ENCODE measurements around the gene PDE8B. TPM values are rescaled to one million over a fixed set of nuclear protein-coding genes. Genes with fewer than 3 reads are reported as not detected.

PDE8B gene
- total RNA-seq, 1 donor from 2014 or later, result 3.6 TPM

GRCh38 chr5:77306531-77306930 lies 96.1 kb downstream of the PDE8B start:
- intact Hi-C loops (cut with DNase I), result no loop called here
- DNase-seq (ENCODE audit: low spot score), result no peak
- no peak for ATAC-seq

GRCh38 chr5:77308154-77308960 lies 97.9 kb downstream of the PDE8B start:
- no peak for DNase-seq (ENCODE audit: low spot score)
- intact Hi-C loops (cut with DNase I), result no loop called here
- ATAC-seq, result no peak

- DNase-seq (ENCODE audit: low spot score) (no peak), ATAC-seq (no peak)
- intact Hi-C loops (cut with DNase I), result no loop called here
Measured at GRCh38 chr5:77309140-77309539, 98.7 kb downstream of the PDE8B start.

- intact Hi-C loops (cut with DNase I), result no loop called here
- ATAC-seq, result no peak
- no peak for DNase-seq (ENCODE audit: low spot score)
Measured at GRCh38 chr5:77310494-77311213, 100.2 kb downstream of the PDE8B start.

GRCh38 chr5:77311214-77311571 lies 100.7 kb downstream of the PDE8B start:
- no peak for ATAC-seq
- no peak for DNase-seq (ENCODE audit: low spot score)

GRCh38 chr5:77312413-77312812 lies 101.9 kb downstream of the PDE8B start:
- ATAC-seq (no peak), DNase-seq (ENCODE audit: low spot score) (no peak)
- intact Hi-C loops (cut with DNase I), result no loop called here

More at GRCh38 chr5:77311214-77311571, 100.7 kb downstream of the PDE8B start:
- intact Hi-C loops (cut with DNase I), result no loop called here

GRCh38 chr5:77316871-77317661 lies 106.6 kb downstream of the PDE8B start:
- intact Hi-C loops (cut with DNase I), result no loop called here
- ATAC-seq (peak; percentile 55), DNase-seq (ENCODE audit: low spot score) (no peak)

GRCh38 chr5:77318060-77318459 lies 107.6 kb downstream of the PDE8B start:
- no peak for DNase-seq (ENCODE audit: low spot score)
- ATAC-seq, result no peak
- intact Hi-C loops (cut with DNase I), result no loop called here

- DNase-seq (ENCODE audit: low spot score), result no peak
- intact Hi-C loops (cut with DNase I), result no loop called here
- ATAC-seq, result no peak
Measured at GRCh38 chr5:77319117-77319804, 108.8 kb downstream of the PDE8B start.

GRCh38 chr5:77321793-77322394 lies 111.4 kb downstream of the PDE8B start:
- ATAC-seq, result no peak
- intact Hi-C loops (cut with DNase I), result no loop called here
- DNase-seq (ENCODE audit: low spot score), result no peak

- ATAC-seq, result no peak
- intact Hi-C loops (cut with DNase I), result no loop called here
- DNase-seq (ENCODE audit: low spot score), result no peak
Measured at GRCh38 chr5:77322406-77322805, 111.9 kb downstream of the PDE8B start.

GRCh38 chr5:77325921-77326541 lies 115.6 kb downstream of the PDE8B start:
- ATAC-seq (no peak), DNase-seq (ENCODE audit: low spot score) (no peak)
- intact Hi-C loops (cut with DNase I), result no loop called here

- ATAC-seq, result no peak
Measured at GRCh38 chr5:77326986-77327734, 116.7 kb downstream of the PDE8B start.

GRCh38 chr5:77328930-77329647 lies 118.6 kb downstream of the PDE8B start:
- ATAC-seq (peak; percentile 75), DNase-seq (ENCODE audit: low spot score) (no peak)
- intact Hi-C loops (cut with DNase I), result no loop called here

More at GRCh38 chr5:77326986-77327734, 116.7 kb downstream of the PDE8B start:
- intact Hi-C loops (cut with DNase I), result no loop called here
- no peak for DNase-seq (ENCODE audit: low spot score)

- intact Hi-C loops (cut with DNase I), result no loop called here
- no peak for ATAC-seq
- no peak for DNase-seq (ENCODE audit: low spot score)
Measured at GRCh38 chr5:77329664-77330430, 119.4 kb downstream of the PDE8B start.

- intact Hi-C loops (cut with DNase I), result no loop called here
- ATAC-seq (no peak), DNase-seq (ENCODE audit: low spot score) (no peak)
Measured at GRCh38 chr5:77333036-77333435, 122.6 kb downstream of the PDE8B start.
